AG09309 (cell line): ENCODE results near the gene SLC35E1.
"Not testable (repeated sequence)": the region's sequence is repeated elsewhere in the genome, so short reads cannot be mapped to it uniquely, and the experiment has no call there.

ENCODE experiments used
- DNase-seq: peaks from one replicate; pipeline ENCODE4 v3.0.0-alpha.2; 2010; ENCODE audit warnings: low read depth
- H3K4me3 ChIP-seq: 2 replicates; pipeline ENCODE4 v1.5.1; 2011; ENCODE audit warnings: mild to moderate bottlenecking, low read depth, low read length, moderate library complexity; ENCODE audit not compliant: control insufficient read depth
- CTCF ChIP-seq: IDR thresholded peaks from 2 replicates; pipeline ENCODE4 v1.5.1; 2011; ENCODE audit warnings: mild to moderate bottlenecking, low read depth, low read length, inconsistent platforms; ENCODE audit not compliant: insufficient read depth, control insufficient read depth; ENCODE audit errors: missing control alignments

SLC35E1 gene

DNA sequence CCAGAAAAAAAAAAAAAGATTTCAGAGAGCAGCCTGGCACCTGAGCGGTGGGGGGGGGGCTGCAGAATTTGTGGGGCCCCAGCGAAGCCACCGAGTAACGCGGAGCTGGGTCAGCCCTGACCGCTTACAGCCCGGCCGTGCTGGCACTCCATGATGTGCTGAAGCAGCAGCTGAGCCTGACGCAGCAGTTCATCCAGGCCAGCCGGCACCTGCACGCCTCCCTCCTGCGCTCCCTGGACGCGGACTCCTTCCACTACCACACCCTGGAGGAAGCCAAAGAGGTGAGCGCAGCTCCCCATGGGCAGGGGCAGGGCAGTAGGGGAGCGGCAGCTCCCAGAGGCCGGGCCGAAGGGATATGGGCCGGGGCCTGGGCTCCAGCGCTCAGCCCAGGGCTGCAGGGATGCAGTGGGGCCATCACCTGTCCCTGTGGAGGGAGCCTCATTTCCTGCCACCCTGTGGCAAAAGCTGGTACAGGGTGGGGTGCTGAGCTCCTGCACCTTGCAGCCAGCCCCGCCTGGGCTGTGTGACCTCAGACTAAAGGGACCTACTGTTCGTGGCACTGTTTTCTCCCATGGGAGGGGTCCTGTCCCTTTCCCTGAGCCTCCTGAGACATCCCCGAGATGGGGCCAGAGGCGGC is 57.7 kb downstream of the SLC35E1 start:
- H3K4me3 ChIP-seq, result no peak overlapping the region
- DNase-seq, result no peak
- no peak for TF ChIP-seq CTCF

DNA sequence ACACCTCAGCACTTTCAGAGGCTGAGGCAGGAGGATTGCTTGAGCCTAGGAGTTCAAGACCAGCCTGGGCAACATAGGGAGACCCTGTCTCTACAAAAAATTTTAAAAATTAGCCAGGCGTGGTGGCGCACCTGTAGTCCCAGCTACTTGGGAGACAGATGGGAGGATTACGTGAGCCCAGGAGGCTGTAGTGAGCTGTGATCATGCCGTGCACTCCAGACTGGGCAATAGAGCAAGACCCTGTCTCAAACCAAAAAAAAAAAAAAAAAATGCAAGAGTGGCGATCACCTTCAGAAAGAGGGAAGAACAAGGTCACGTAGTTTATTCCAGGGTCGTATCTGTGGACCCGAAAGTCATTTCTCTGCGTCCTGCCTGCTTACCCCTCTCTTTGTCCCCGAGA is 59.6 kb downstream of the SLC35E1 start:
- not testable (repeated sequence) for DNase-seq, H3K4me3 ChIP-seq

GRCh38 chr19:16509141-16510061 is 62.8 kb downstream of the SLC35E1 start:
- H3K4me3 ChIP-seq, result no peak overlapping the region
- DNase-seq, result no peak
- no peak for TF ChIP-seq CTCF

- TF ChIP-seq CTCF, result no peak
- no peak overlapping the region for H3K4me3 ChIP-seq
- DNase-seq, result no peak
These were observed 63.7 kb downstream of the SLC35E1 start for GRCh38 chr19:16508546-16508945.

- H3K4me3 ChIP-seq, result no peak overlapping the region
- DNase-seq, result no peak
- TF ChIP-seq CTCF, result no peak
These were observed 65.3 kb downstream of the SLC35E1 start for GRCh38 chr19:16506961-16507360.

GRCh38 chr19:16506161-16506560 is 66.1 kb downstream of the SLC35E1 start:
- H3K4me3 ChIP-seq, DNase-seq: not testable (repeated sequence)

GRCh38 chr19:16504271-16504670 is 67.9 kb downstream of the SLC35E1 start:
- no peak for TF ChIP-seq CTCF
- H3K4me3 ChIP-seq, result no peak overlapping the region

More at GRCh38 chr19:16504271-16504670, 67.9 kb downstream of the SLC35E1 start:
- no peak for DNase-seq
